ENCODE measurements around the gene FAM13B. TPM values are rescaled to one million over a fixed set of nuclear protein-coding genes. Genes with fewer than 3 reads are reported as not detected.

FAM13B gene
- total RNA-seq, 2 donors from 2014 or later, result 15.4 to 17.5 TPM

DNA sequence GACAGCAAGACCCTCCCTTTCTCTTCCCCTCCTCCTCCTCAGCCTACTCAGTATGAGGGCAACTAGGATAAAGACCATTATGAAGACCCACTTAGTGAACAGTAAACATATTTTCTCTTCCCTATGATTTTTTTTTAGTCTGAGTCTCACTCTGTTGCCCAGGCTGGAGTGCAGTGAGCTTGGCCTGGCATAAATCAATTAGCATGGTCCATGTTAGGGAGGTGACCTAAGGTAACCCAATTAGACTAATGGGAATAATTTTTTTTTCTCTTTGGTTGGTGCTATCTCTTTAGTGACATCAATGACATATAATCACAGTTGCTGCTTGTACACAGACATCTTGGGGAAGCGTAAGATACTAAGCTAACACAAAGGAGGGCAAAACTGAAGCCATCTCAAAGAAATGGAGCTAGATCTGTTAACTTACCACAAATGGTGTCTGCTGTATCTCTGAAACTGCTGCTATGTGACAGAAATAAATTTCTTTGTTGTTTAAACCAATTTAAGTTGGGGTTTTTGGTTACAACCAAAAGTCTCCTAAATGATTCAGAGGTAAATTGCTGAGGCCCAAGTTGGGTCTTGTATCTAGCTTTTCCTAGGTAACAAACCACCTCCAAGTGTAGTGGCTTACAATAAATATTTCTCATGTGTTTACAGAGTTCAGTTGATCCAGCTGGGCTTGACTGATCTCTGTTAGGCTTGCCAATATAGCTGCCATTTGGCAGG lies 130.3 kb downstream of the FAM13B start:
- Histone ChIP-seq H3K4me1 (no peaks in the 10 kb centered on the region), H3K4me3 (no peak overlapping the region), H3K9me3 (no peaks in the 10 kb centered on the region), H3K36me3 (no peaks in the 10 kb centered on the region), H3K27me3 (no peaks in the 10 kb centered on the region), H3K9ac (ENCODE audit: low read depth in 2 of 2, low read length in 2 of 2) (no peak overlapping the region), H3K27ac (no peak overlapping the region)
- TF ChIP-seq, protein P1, sequence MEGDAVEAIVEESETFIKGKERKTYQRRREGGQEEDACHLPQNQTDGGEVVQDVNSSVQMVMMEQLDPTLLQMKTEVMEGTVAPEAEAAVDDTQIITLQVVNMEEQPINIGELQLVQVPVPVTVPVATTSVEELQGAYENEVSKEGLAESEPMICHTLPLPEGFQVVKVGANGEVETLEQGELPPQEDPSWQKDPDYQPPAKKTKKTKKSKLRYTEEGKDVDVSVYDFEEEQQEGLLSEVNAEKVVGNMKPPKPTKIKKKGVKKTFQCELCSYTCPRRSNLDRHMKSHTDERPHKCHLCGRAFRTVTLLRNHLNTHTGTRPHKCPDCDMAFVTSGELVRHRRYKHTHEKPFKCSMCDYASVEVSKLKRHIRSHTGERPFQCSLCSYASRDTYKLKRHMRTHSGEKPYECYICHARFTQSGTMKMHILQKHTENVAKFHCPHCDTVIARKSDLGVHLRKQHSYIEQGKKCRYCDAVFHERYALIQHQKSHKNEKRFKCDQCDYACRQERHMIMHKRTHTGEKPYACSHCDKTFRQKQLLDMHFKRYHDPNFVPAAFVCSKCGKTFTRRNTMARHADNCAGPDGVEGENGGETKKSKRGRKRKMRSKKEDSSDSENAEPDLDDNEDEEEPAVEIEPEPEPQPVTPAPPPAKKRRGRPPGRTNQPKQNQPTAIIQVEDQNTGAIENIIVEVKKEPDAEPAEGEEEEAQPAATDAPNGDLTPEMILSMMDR (IDR thresholded peaks at IDR 0.05), result no peak
- no peak for DNase-seq
- intact Hi-C loops (cut with DNase I), result no loop called here

DNA sequence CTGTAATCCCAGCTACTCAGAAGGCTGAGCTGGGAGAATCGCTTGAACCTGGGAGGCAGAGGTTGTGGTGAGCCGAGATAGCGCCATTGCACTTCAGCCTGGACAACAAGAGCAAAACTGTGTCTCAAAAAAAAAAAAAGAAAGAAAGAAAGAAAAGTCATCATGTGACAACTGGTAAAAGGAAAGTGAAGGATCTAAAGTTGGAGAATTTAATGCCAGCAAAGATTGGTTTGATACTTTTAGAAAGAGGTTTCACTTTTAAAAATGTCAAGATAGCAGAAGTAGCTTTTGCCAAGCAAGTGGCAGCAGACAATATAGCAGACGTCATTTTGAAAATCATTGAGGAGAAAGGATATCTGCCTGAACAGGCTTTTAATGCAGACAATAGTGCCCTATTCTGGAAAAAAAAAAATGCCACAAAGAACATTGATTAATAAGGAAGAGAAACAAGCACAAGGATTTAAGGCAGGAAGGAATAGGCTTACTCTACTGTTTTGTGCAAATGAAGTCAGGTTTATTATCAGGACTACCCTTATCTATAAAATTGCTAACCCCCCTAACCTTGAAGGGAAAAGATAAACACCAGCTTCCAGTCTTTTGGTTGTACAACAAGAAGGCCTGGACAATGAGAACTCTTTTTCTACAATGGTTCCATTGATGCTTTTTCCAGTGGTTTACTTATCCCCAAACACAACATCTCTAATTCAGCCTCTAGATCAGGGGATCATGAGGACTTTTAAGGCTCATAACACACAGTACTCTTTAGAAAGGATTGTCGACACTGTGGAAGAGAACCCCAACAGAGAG lies 131.7 kb downstream of the FAM13B start:
- no peak for DNase-seq

DNA sequence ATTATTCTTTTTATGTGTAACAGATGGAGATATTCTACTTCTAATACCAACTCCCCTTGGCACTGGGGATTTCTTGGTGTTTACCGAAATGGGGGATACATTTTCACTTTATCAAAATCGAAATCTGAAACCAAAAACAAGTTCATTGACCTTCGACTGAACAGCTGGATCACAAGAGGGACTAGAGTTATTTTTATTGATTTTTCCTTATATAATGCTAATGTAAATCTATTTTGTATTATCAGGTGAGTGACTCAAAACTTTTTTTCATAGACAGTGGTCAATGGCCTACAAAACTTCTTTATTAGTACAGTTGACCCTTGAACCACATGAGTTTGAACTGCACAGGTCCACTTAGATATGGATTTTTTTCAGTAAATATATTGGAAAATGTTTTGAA lies 133.4 kb downstream of the FAM13B start:
- intact Hi-C loops (cut with DNase I), result no loop called here
- Histone ChIP-seq H3K9me3 (no peaks in the 10 kb centered on the region), H3K4me3 (no peak overlapping the region), H3K9ac (ENCODE audit: low read depth in 2 of 2, low read length in 2 of 2) (no peak overlapping the region), H3K36me3 (no peaks in the 10 kb centered on the region), H3K4me1 (no peaks in the 10 kb centered on the region), H3K27me3 (no peaks in the 10 kb centered on the region), H3K27ac (no peak overlapping the region)
- no peak for DNase-seq
- TF ChIP-seq, protein P1 (IDR thresholded peaks at IDR 0.05), result no peak

More for the DNA sequence above, 131.7 kb downstream of the FAM13B start:
- H3K27me3 ChIP-seq, result no peaks in the 10 kb centered on the region
- no peaks in the 10 kb centered on the region for H3K36me3 ChIP-seq
- TF ChIP-seq, protein P1 (IDR thresholded peaks at IDR 0.05), result no peak
- no peak overlapping the region for H3K9ac ChIP-seq (ENCODE audit: low read depth in 2 of 2, low read length in 2 of 2)
- intact Hi-C loops (cut with DNase I), result no loop called here
- H3K4me1 ChIP-seq, result no peaks in the 10 kb centered on the region
- no peaks in the 10 kb centered on the region for H3K9me3 ChIP-seq
- H3K4me3 ChIP-seq, result no peak overlapping the region
- no peak overlapping the region for H3K27ac ChIP-seq

DNA sequence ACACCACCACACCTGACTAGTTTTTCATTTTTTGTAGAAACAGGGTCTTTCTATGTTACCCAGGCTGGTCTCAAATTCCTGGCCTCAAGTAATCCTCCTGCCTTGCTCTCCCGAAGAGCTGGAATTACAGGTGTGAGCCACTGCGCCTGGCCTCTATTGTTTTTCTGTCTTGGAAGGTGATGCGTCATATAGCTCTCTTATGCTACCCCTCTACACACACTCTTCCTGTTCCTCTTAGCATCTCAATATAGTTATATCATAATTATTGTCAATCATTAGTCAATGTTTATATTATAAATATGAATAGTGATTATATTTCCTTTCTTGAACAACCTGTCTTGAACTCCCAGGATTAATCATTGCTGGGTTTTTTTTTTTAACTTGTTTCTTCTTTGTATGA lies 136.3 kb downstream of the FAM13B start:
- no peak overlapping the region for H3K4me3 ChIP-seq
- H3K9ac ChIP-seq (ENCODE audit: low read depth in 2 of 2, low read length in 2 of 2), result no peak overlapping the region
- H3K27ac ChIP-seq, result no peak overlapping the region
- H3K4me1 ChIP-seq, result no peaks in the 10 kb centered on the region
- TF ChIP-seq, protein P1 (IDR thresholded peaks at IDR 0.05), result no peak
- no peaks in the 10 kb centered on the region for H3K9me3 ChIP-seq
- intact Hi-C loops (cut with DNase I), result no loop called here
- no peaks in the 10 kb centered on the region for H3K36me3 ChIP-seq
- no peak for DNase-seq
- no peaks in the 10 kb centered on the region for H3K27me3 ChIP-seq

DNA sequence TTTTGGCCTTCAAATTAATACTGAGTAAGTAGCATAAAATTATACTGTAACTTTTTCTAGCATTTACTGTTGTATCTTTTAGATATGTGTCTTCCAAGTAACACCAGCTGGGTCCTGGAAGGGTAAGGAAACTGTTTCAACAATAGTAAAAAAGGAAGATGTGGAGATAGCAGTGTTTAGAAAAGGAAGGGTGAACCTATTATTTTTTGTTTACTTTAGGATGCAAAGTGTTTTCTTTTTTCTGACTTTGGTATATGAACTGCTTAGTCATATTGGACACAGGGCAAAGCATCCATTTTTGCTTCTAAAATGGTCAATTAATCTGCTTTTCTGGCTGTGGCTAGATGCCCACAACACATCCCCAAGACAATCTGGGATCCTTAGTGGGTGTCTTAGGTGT lies 138.3 kb downstream of the FAM13B start:
- Histone ChIP-seq H3K4me1 (no peaks in the 10 kb centered on the region), H3K27me3 (no peaks in the 10 kb centered on the region), H3K36me3 (no peaks in the 10 kb centered on the region), H3K9me3 (no peaks in the 10 kb centered on the region), H3K9ac (ENCODE audit: low read depth in 2 of 2, low read length in 2 of 2) (no peak overlapping the region), H3K27ac (no peak overlapping the region), H3K4me3 (no peak overlapping the region)
- intact Hi-C loops (cut with DNase I), result no loop called here
- TF ChIP-seq, protein P1 (IDR thresholded peaks at IDR 0.05), result no peak
- DNase-seq, result no peak

Data from colonic mucosa (tissue), 4 donors.